Caco-2 (cell line): ENCODE data around the gene TMEM132C. TPM values are rescaled to one million over a fixed set of nuclear protein-coding genes. Genes with fewer than 3 reads are reported as not detected.

Source experiments
- BruUV-seq: library from RNA; stranded (reverse); fragments of 400-500 nt; replicated peaks from 2 replicates; lab custom pipeline; 2021; lab: Mats Ljungman, UMichigan
- CTCF ChIA-PET: fragments of 300-600 bp; sonication (Branson Sonifier 250); formaldehyde crosslinking; loops from one replicate; lab custom pipeline; 2022; ENCODE audit warnings: antibody characterized with exemption; lab: Charles Lee
- POLR2A ChIA-PET: fragments of 300-600 bp; sonication (Branson Sonifier 250); formaldehyde crosslinking; loops from one replicate; lab custom pipeline; 2022; ENCODE audit warnings: antibody characterized with exemption; lab: Charles Lee
- DNase-seq, 2 experiments: peaks; one replicate each; pipeline versions ENCODE4 v3.0.0 to v3.0.0-alpha.2; 2020 to 2022
- H3K27me3 ChIP-seq: replicated peaks from 2 replicates; pipeline ENCODE4 v1.6.0; 2011; ENCODE audit warnings: low read length; ENCODE audit not compliant: control insufficient read depth, insufficient read depth
- H3K36me3 ChIP-seq: 2 replicates; pipeline ENCODE4 v1.5.1; 2011; ENCODE audit warnings: low read length; ENCODE audit not compliant: control insufficient read depth, insufficient read depth
- H3K4me1 ChIP-seq: fragments of 250-450 bp; sonication (Bioruptor Pico); 2 replicates; pipeline ENCODE4 v1.5.1; 2020; ENCODE audit warnings: mild to moderate bottlenecking
- H3K4me3 ChIP-seq: 2 replicates; pipeline ENCODE4 v1.5.1; 2011; ENCODE audit warnings: low read depth, mild to moderate bottlenecking, control low read depth, low read length
- H3K9me3 ChIP-seq: fragments of 250-450 bp; sonication (Bioruptor Pico); 2 replicates; pipeline ENCODE4 v1.5.1; 2020; ENCODE audit warnings: mild to moderate bottlenecking, moderate library complexity
- H3K27ac Mint-ChIP-seq: one replicate; pipeline ENCODE4 v1.8.0; 2022; ENCODE audit warnings: mixed read lengths; ENCODE audit not compliant: unreplicated experiment
- H3K27me3 Mint-ChIP-seq: one replicate; pipeline ENCODE4 v1.8.0; 2022; ENCODE audit warnings: mixed read lengths; ENCODE audit not compliant: insufficient read depth, unreplicated experiment
- H3K36me3 Mint-ChIP-seq: one replicate; pipeline ENCODE4 v1.8.0; 2022; ENCODE audit warnings: mild to moderate bottlenecking, mixed read lengths; ENCODE audit not compliant: insufficient read depth, unreplicated experiment
- H3K4me1 Mint-ChIP-seq: one replicate; pipeline ENCODE4 v1.8.0; 2022; ENCODE audit warnings: low read depth, mixed read lengths; ENCODE audit not compliant: unreplicated experiment
- H3K4me3 Mint-ChIP-seq: one replicate; pipeline ENCODE4 v1.8.0; 2022; ENCODE audit warnings: mild to moderate bottlenecking, moderate library complexity, mixed read lengths; ENCODE audit not compliant: unreplicated experiment
- H3K9me3 Mint-ChIP-seq: one replicate; pipeline ENCODE4 v1.8.0; 2022; ENCODE audit warnings: mixed read lengths; ENCODE audit not compliant: unreplicated experiment
- CTCF ChIP-seq, 2 experiments: fragments of 200-600 bp in 1 of 2; IDR thresholded peaks; 1 replicate in 1 of 2; 2 replicates in 1 of 2; pipeline versions ENCODE4 v1.5.1 to v1.8.0; 2011 to 2022; ENCODE audit warnings: antibody characterized with exemption in 1 of 2, control low read depth in 1 of 2, inconsistent platforms in 1 of 2, low read depth in 1 of 2, low read length in 1 of 2, mild to moderate bottlenecking in 1 of 2, moderate library complexity in 1 of 2; ENCODE audit not compliant: insufficient read depth in 1 of 2, severe bottlenecking in 1 of 2, unreplicated experiment in 1 of 2
- intact Hi-C: fragments of 100-400 bp; cut with micrococcal nuclease; formaldehyde crosslinking; loops from one replicate; pipeline ENCODE4 v1.10.0; 2022; ENCODE audit not compliant: unreplicated experiment
- total RNA-seq: library from RNA; stranded (reverse); gene quantifications from 2 replicates; pipeline ENCODE4 v1.2.3, GENCODE V29; 2022

Gene TMEM132C
- total RNA-seq, 1 experiment from 2014 or later = not detected

- H3K4me3 ChIP-seq = no peak overlapping the region
- Mint-ChIP-seq H3K36me3 (no peaks in the 10 kb centered on the region), H3K4me1 (no peaks in the 10 kb centered on the region), H3K4me3 (no peak overlapping the region), H3K27me3 (peaks cover 2% of the 10 kb centered on the region), H3K27ac (no peak overlapping the region), H3K9me3 (peaks cover 9% of the 10 kb centered on the region)
- H3K9me3 ChIP-seq = no peaks in the 10 kb centered on the region
- TF ChIP-seq CTCF (IDR thresholded peaks at IDR 0.05; ENCODE audit: insufficient read depth in 1 of 2, low read depth in 1 of 2, low read length in 1 of 2, severe bottlenecking in 1 of 2, unreplicated experiment in 1 of 2) = no peak
- ChIA-PET CTCF (interaction anchor here (1.3 to 1.5 kb wide), 3 partner anchors 129 to 1755 kb away, joined by 5 to 10 read pairs (median 6); no protein-coding TSS in a partner anchor), POLR2A (no interaction called here)
- BruUV-seq = no TSS peak
- DNase-seq = no peak
- H3K27me3 ChIP-seq = no peaks in the 10 kb centered on the region
- no peaks in the 10 kb centered on the region for H3K4me1 ChIP-seq
- intact Hi-C loops = loop anchor here (2.0 kb wide), 1 partner anchor 1652 kb away; no protein-coding TSS in a partner anchor
- H3K36me3 ChIP-seq = no peaks in the 10 kb centered on the region
Measured at GRCh38 chr12:128258866-128259555, 8.0 kb upstream of the TMEM132C start.

- peak; percentile 36 to 72 for TF ChIP-seq CTCF (IDR thresholded peaks at IDR 0.05; ENCODE audit: insufficient read depth in 1 of 2, low read depth in 1 of 2, low read length in 1 of 2, severe bottlenecking in 1 of 2, unreplicated experiment in 1 of 2)
- H3K9me3 Mint-ChIP-seq = peaks cover 13% of the 10 kb centered on the region
- intact Hi-C loops = loop anchor here (2.0 kb wide), 1 partner anchor 1651 kb away; no protein-coding TSS in a partner anchor
- H3K4me3 Mint-ChIP-seq = no peak overlapping the region
- Histone ChIP-seq H3K36me3 (no peaks in the 10 kb centered on the region), H3K4me1 (no peaks in the 10 kb centered on the region), H3K4me3 (no peak overlapping the region), H3K9me3 (no peaks in the 10 kb centered on the region), H3K27me3 (no peaks in the 10 kb centered on the region)
- H3K4me1 Mint-ChIP-seq = no peaks in the 10 kb centered on the region
- peak in 1 of 2 experiments; percentile 9 for DNase-seq
- no TSS peak for BruUV-seq
- CTCF ChIA-PET = interaction anchor here (1.3 to 1.5 kb wide), 3 partner anchors 128 to 1755 kb away, joined by 5 to 10 read pairs (median 6); no protein-coding TSS in a partner anchor
- no peak overlapping the region for H3K27ac Mint-ChIP-seq
- no peaks in the 10 kb centered on the region for H3K36me3 Mint-ChIP-seq
- POLR2A ChIA-PET = no interaction called here
- H3K27me3 Mint-ChIP-seq = peaks cover 2% of the 10 kb centered on the region
Measured at GRCh38 chr12:128259556-128260070, 7.4 kb upstream of the TMEM132C start.

GRCh38 chr12:128261757-128262156 lies 5.2 kb upstream of the TMEM132C start:
- H3K4me1 ChIP-seq = no peaks in the 10 kb centered on the region
- no peaks in the 10 kb centered on the region for H3K36me3 ChIP-seq
- H3K27me3 ChIP-seq = no peaks in the 10 kb centered on the region
- peaks cover 15% of the 10 kb centered on the region for H3K9me3 Mint-ChIP-seq
- ChIA-PET POLR2A (no interaction called here), CTCF (no interaction called here)
- no peaks in the 10 kb centered on the region for H3K9me3 ChIP-seq
- no peaks in the 10 kb centered on the region for H3K27me3 Mint-ChIP-seq
- no peak for DNase-seq
- H3K4me1 Mint-ChIP-seq = no peaks in the 10 kb centered on the region
- H3K4me3 ChIP-seq = no peak overlapping the region
- intact Hi-C loops = no loop called here
- no peaks in the 10 kb centered on the region for H3K36me3 Mint-ChIP-seq
- H3K27ac Mint-ChIP-seq = no peak overlapping the region
- no peak for TF ChIP-seq CTCF (IDR thresholded peaks at IDR 0.05; ENCODE audit: insufficient read depth in 1 of 2, low read depth in 1 of 2, low read length in 1 of 2, severe bottlenecking in 1 of 2, unreplicated experiment in 1 of 2)
- no peak overlapping the region for H3K4me3 Mint-ChIP-seq
- BruUV-seq = no TSS peak
